HEK293 (cell line): ENCODE data around the gene FAH.

ENCODE experiments used
- CTCF ChIA-PET: fragments of 350-600 bp; formaldehyde crosslinking; extraction: SDS; loops from one replicate; lab custom pipeline; 2021; ENCODE audit warnings: antibody characterized with exemption; lab: Yijun Ruan, JAX
- POLR2A ChIA-PET: fragments of 300-600 bp; formaldehyde crosslinking; extraction: SDS; loops from one replicate; lab custom pipeline; 2020; ENCODE audit warnings: antibody characterized with exemption, inconsistent platforms; lab: Yijun Ruan, JAX
- H3K27ac ChIP-seq: fragments of 200-500 bp; sonication (Bioruptor generic); 2 replicates; pipeline ENCODE4 v1.5.1; 2014; ENCODE audit warnings: low read depth, low read length, control low read depth, inconsistent platforms; ENCODE audit errors: extremely low read depth
- H3K36me3 ChIP-seq, 2 experiments: fragments of 200-500 bp in 1 of 2; sonication (Bioruptor generic) in 1 of 2; 1 replicate in 1 of 2; 2 replicates in 1 of 2; pipeline ENCODE4 v1.5.1; 2014 to 2017; ENCODE audit warnings: inconsistent platforms in 2 of 2, low read length in 2 of 2; ENCODE audit not compliant: control insufficient read depth in 2 of 2, insufficient read depth in 1 of 2
- H3K4me1 ChIP-seq: fragments of 200-500 bp; sonication (Bioruptor generic); 2 replicates; pipeline ENCODE4 v1.5.1; 2014; ENCODE audit warnings: mild to moderate bottlenecking, low read length, inconsistent platforms; ENCODE audit not compliant: control insufficient read depth, insufficient read depth
- H3K4me3 ChIP-seq: 2 replicates; pipeline ENCODE4 v1.5.1; 2011; ENCODE audit warnings: low read depth, mild to moderate bottlenecking, control low read depth, low read length, moderate library complexity
- H3K9me3 ChIP-seq: fragments of 200-500 bp; sonication (Bioruptor generic); 2 replicates; pipeline ENCODE4 v1.5.1; 2014; ENCODE audit warnings: low read depth, low read length, inconsistent platforms; ENCODE audit not compliant: control insufficient read depth, insufficient read depth
- BCL11B ChIP-seq: fragments of 450-650 bp; formaldehyde crosslinking; IDR thresholded peaks from 2 replicates; pipeline ENCODE4 v1.5.1; 2016; ENCODE audit warnings: low read depth, missing biosample characterization, missing genetic modification characterization
- ELK4 ChIP-seq: IDR thresholded peaks from 2 replicates; pipeline ENCODE4 v1.6.1; 2011; ENCODE audit warnings: mild to moderate bottlenecking, low read depth, low read length, borderline replicate concordance
- FEZF1 ChIP-seq: fragments of 450-650 bp; formaldehyde crosslinking; IDR thresholded peaks from 2 replicates; pipeline ENCODE4 v1.5.1; 2016; ENCODE audit warnings: missing biosample characterization, missing genetic modification characterization
- GLI4 ChIP-seq: fragments of 450-650 bp; formaldehyde crosslinking; IDR thresholded peaks from 2 replicates; pipeline ENCODE4 v1.5.1; 2016; ENCODE audit warnings: missing biosample characterization, missing genetic modification characterization
- REST ChIP-seq: fragments of 450-650 bp; formaldehyde crosslinking; IDR thresholded peaks from 2 replicates; pipeline ENCODE4 v1.5.1; 2016; ENCODE audit warnings: missing biosample characterization, missing genetic modification characterization
- ZBTB26 ChIP-seq: fragments of 450-650 bp; formaldehyde crosslinking; optimal IDR thresholded peaks from 2 replicates; pipeline ENCODE3; 2016; ENCODE audit warnings: missing biosample characterization, mild to moderate bottlenecking, missing genetic modification characterization
- ZNF155 ChIP-seq: fragments of 450-650 bp; formaldehyde crosslinking; IDR thresholded peaks from 2 replicates; pipeline ENCODE4 v1.5.1; 2016; ENCODE audit warnings: missing biosample characterization, missing genetic modification characterization
- ZNF274 ChIP-seq, 2 experiments: fragments of 200-500 bp in 1 of 2; fragments of 450-650 bp in 1 of 2; sonication (Bioruptor generic) in 1 of 2; formaldehyde crosslinking in 1 of 2; IDR thresholded peaks; 2 replicates each; pipeline versions ENCODE4 v1.5.1 to v1.6.1; 2014 to 2016; ENCODE audit warnings: borderline replicate concordance in 1 of 2, inconsistent platforms in 1 of 2, low read length in 1 of 2, missing biosample characterization in 1 of 2, missing genetic modification characterization in 1 of 2
- ZNF354C ChIP-seq: fragments of 450-650 bp; formaldehyde crosslinking; IDR thresholded peaks from 2 replicates; pipeline ENCODE4 v1.5.1; 2016; ENCODE audit warnings: missing biosample characterization, missing genetic modification characterization, low read depth, borderline replicate concordance
- ZNF416 ChIP-seq: fragments of 450-650 bp; formaldehyde crosslinking; IDR thresholded peaks from 2 replicates; pipeline ENCODE4 v1.5.1; 2016; ENCODE audit warnings: missing biosample characterization, missing genetic modification characterization
- ZNF48 ChIP-seq: fragments of 450-650 bp; formaldehyde crosslinking; IDR thresholded peaks from 2 replicates; pipeline ENCODE4 v1.5.1; 2016; ENCODE audit warnings: missing biosample characterization, missing genetic modification characterization
- ZNF544 ChIP-seq: fragments of 450-650 bp; formaldehyde crosslinking; IDR thresholded peaks from 2 replicates; pipeline ENCODE4 v1.5.0; 2017; ENCODE audit warnings: missing biosample characterization, missing genetic modification characterization
- ZNF549 ChIP-seq: fragments of 450-650 bp; IDR thresholded peaks from 2 replicates; pipeline ENCODE4 v1.5.1; 2018; ENCODE audit warnings: missing biosample characterization, missing genetic modification characterization, mild to moderate bottlenecking, inconsistent platforms, moderate library complexity
- ZNF600 ChIP-seq: fragments of 450-650 bp; formaldehyde crosslinking; IDR thresholded peaks from 2 replicates; pipeline ENCODE4 v1.5.1; 2016; ENCODE audit warnings: missing biosample characterization, missing genetic modification characterization
- ZNF76 ChIP-seq: fragments of 450-650 bp; formaldehyde crosslinking; IDR thresholded peaks from 2 replicates; pipeline ENCODE4; 2016; ENCODE audit warnings: low read depth, missing biosample characterization, missing genetic modification characterization, borderline replicate concordance
- TF ChIP-seq, protein P1 (sequence below): fragments of 450-650 bp; formaldehyde crosslinking; IDR thresholded peaks from 2 replicates; pipeline ENCODE4 v1.5.1; 2016; ENCODE audit warnings: missing biosample characterization, missing genetic modification characterization, low read depth
- TF ChIP-seq, protein P2 (sequence below): fragments of 450-650 bp; formaldehyde crosslinking; IDR thresholded peaks from 2 replicates; pipeline ENCODE4 v1.5.1; 2016; ENCODE audit warnings: missing biosample characterization, missing genetic modification characterization, low read depth
- TF ChIP-seq, protein P3 (sequence below): fragments of 450-650 bp; formaldehyde crosslinking; IDR thresholded peaks from 2 replicates; pipeline ENCODE4 v1.5.1; 2016; ENCODE audit warnings: missing biosample characterization, missing genetic modification characterization

Gene FAH

GRCh38 chr15:80118956-80119355 is 33.8 kb upstream of the FAH start:
- POLR2A ChIA-PET: no interaction called here
- CTCF ChIA-PET: no interaction called here

More at GRCh38 chr15:80118956-80119355, 33.8 kb upstream of the FAH start:
- no peak overlapping the region for H3K4me3 ChIP-seq
- H3K27ac ChIP-seq: no peak overlapping the region
- peaks cover 40% of the 10 kb centered on the region for H3K4me1 ChIP-seq
- no peak for TF ChIP-seq ZNF600 (tag by site-specific recombination)
- TF ChIP-seq ZBTB26 (tag by site-specific recombination): no peak
- TF ChIP-seq GLI4 (tag by site-specific recombination): no peak
- no peak for TF ChIP-seq FEZF1 (tag by site-specific recombination)
- TF ChIP-seq, protein P1, sequence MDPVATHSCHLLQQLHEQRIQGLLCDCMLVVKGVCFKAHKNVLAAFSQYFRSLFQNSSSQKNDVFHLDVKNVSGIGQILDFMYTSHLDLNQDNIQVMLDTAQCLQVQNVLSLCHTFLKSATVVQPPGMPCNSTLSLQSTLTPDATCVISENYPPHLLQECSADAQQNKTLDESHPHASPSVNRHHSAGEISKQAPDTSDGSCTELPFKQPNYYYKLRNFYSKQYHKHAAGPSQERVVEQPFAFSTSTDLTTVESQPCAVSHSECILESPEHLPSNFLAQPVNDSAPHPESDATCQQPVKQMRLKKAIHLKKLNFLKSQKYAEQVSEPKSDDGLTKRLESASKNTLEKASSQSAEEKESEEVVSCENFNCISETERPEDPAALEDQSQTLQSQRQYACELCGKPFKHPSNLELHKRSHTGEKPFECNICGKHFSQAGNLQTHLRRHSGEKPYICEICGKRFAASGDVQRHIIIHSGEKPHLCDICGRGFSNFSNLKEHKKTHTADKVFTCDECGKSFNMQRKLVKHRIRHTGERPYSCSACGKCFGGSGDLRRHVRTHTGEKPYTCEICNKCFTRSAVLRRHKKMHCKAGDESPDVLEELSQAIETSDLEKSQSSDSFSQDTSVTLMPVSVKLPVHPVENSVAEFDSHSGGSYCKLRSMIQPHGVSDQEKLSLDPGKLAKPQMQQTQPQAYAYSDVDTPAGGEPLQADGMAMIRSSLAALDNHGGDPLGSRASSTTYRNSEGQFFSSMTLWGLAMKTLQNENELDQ (tag by site-specific recombination): no peak
- no peak for TF ChIP-seq REST (tag by site-specific recombination)
- TF ChIP-seq ZNF354C (tag by site-specific recombination): no peak
- TF ChIP-seq ELK4: no peak
- no peak for TF ChIP-seq ZNF76 (tag by site-specific recombination)
- TF ChIP-seq ZNF544 (tag by site-specific recombination): no peak
- TF ChIP-seq ZNF48: no peak
- TF ChIP-seq ZNF416 (tag by site-specific recombination): no peak
- TF ChIP-seq, protein P2, sequence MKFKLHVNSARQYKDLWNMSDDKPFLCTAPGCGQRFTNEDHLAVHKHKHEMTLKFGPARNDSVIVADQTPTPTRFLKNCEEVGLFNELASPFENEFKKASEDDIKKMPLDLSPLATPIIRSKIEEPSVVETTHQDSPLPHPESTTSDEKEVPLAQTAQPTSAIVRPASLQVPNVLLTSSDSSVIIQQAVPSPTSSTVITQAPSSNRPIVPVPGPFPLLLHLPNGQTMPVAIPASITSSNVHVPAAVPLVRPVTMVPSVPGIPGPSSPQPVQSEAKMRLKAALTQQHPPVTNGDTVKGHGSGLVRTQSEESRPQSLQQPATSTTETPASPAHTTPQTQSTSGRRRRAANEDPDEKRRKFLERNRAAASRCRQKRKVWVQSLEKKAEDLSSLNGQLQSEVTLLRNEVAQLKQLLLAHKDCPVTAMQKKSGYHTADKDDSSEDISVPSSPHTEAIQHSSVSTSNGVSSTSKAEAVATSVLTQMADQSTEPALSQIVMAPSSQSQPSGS: no peak
- no peak for TF ChIP-seq BCL11B (tag by site-specific recombination)
- TF ChIP-seq ZNF274 (IDR thresholded peaks at IDR 0.05; ENCODE audit: low read length): no peak
- TF ChIP-seq ZNF274 (tag by site-specific recombination; IDR thresholded peaks at IDR 0.05; ENCODE audit: borderline replicate concordance): no peak
- TF ChIP-seq, protein P3, sequence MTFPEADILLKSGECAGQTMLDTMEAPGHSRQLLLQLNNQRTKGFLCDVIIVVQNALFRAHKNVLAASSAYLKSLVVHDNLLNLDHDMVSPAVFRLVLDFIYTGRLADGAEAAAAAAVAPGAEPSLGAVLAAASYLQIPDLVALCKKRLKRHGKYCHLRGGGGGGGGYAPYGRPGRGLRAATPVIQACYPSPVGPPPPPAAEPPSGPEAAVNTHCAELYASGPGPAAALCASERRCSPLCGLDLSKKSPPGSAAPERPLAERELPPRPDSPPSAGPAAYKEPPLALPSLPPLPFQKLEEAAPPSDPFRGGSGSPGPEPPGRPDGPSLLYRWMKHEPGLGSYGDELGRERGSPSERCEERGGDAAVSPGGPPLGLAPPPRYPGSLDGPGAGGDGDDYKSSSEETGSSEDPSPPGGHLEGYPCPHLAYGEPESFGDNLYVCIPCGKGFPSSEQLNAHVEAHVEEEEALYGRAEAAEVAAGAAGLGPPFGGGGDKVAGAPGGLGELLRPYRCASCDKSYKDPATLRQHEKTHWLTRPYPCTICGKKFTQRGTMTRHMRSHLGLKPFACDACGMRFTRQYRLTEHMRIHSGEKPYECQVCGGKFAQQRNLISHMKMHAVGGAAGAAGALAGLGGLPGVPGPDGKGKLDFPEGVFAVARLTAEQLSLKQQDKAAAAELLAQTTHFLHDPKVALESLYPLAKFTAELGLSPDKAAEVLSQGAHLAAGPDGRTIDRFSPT: no peak
- no peak for TF ChIP-seq ZNF155
- TF ChIP-seq ZNF549 (tag by site-specific recombination): no peak
- peaks cover 12 to 13% of the 10 kb centered on the region in 2 experiments; a peak in 2 of 3 replicates for H3K36me3 ChIP-seq
- H3K9me3 ChIP-seq: no peaks in the 10 kb centered on the region
